CD4-positive, CD25-positive, alpha-beta regulatory T cell (primary cell): ENCODE data around the gene ITGB5. TPM values are rescaled to one million over a fixed set of nuclear protein-coding genes. Genes with fewer than 3 reads are reported as not detected.

Experiments used
- ATAC-seq, 2 donors: fragments of 150-1000 bp; cut with Tn5 transposase; one replicate each; pipeline ENCODE4 v1.10.0; 2021; ENCODE audit warnings: low read depth in 2 of 2, moderate number of reproducible peaks in 2 of 2, moderate library complexity in 1 of 2
- DNase-seq, 3 donors: peaks; one replicate each; pipeline versions ENCODE4 v3.0.0 to v3.0.0-alpha.2; 2012 to 2022; ENCODE audit warnings: mixed read lengths in 1 of 3
- H3K27ac ChIP-seq: one replicate; pipeline ENCODE4 v1.7.0; 2013; ENCODE audit warnings: mild to moderate bottlenecking, low read length; ENCODE audit not compliant: insufficient read depth, poor library complexity, severe bottlenecking
- H3K27me3 ChIP-seq: one replicate; pipeline ENCODE4 v1.7.0; 2013; ENCODE audit warnings: low read length; ENCODE audit not compliant: control insufficient read depth, insufficient read depth
- H3K36me3 ChIP-seq: one replicate; pipeline ENCODE4 v1.7.0; 2013; ENCODE audit warnings: mild to moderate bottlenecking, low read length, moderate library complexity; ENCODE audit not compliant: control insufficient read depth, insufficient read depth
- H3K4me1 ChIP-seq: 2 replicates; pipeline ENCODE4 v1.7.0; 2013; ENCODE audit warnings: mild to moderate bottlenecking, low read length; ENCODE audit not compliant: insufficient read depth, control insufficient read depth, poor library complexity, severe bottlenecking
- H3K4me3 ChIP-seq: one replicate; pipeline ENCODE4 v1.7.0; 2013; ENCODE audit warnings: low read depth, mild to moderate bottlenecking, low read length, moderate library complexity
- H3K9me3 ChIP-seq, 2 experiments: 1 replicate in 1 of 2; 2 replicates in 1 of 2; pipeline ENCODE4 v1.7.0; 2013; ENCODE audit warnings: low read length in 2 of 2, mild to moderate bottlenecking in 1 of 2, moderate library complexity in 1 of 2; ENCODE audit not compliant: control insufficient read depth in 2 of 2
- H3K27ac Mint-ChIP-seq, 3 donors: one replicate each; pipeline ENCODE4 v1.8.0; 2020 to 2022; ENCODE audit warnings: mild to moderate bottlenecking in 3 of 3, mixed read lengths in 3 of 3, moderate library complexity in 2 of 3
- H3K27me3 Mint-ChIP-seq: one replicate; pipeline ENCODE4 v1.8.0; 2022; ENCODE audit warnings: mild to moderate bottlenecking, mixed read lengths
- H3K36me3 Mint-ChIP-seq: one replicate; pipeline ENCODE4 v1.8.0; 2020; ENCODE audit warnings: mixed read lengths
- H3K4me1 Mint-ChIP-seq, 4 donors: one replicate each; pipeline ENCODE4 v1.8.0; 2020 to 2022; ENCODE audit warnings: mixed read lengths in 4 of 4, mild to moderate bottlenecking in 1 of 4
- H3K4me3 Mint-ChIP-seq, 4 donors: one replicate each; pipeline ENCODE4 v1.8.0; 2020 to 2022; ENCODE audit warnings: mild to moderate bottlenecking in 4 of 4, mixed read lengths in 4 of 4, moderate library complexity in 3 of 4
- H3K9me3 Mint-ChIP-seq, 7 donors: one replicate each; pipeline ENCODE4 v1.8.0; 2020 to 2022; ENCODE audit warnings: mixed read lengths in 7 of 7, mild to moderate bottlenecking in 3 of 7, moderate library complexity in 2 of 7
- polyA plus RNA-seq, 4 donors: library from polyadenylated mRNA; unstranded; fragments of 300-500 nt; fragmentation: Illumina TruSeq; gene quantifications; one replicate each; pipeline ENCODE4 v1.2.3, GENCODE V29; 2021
- total RNA-seq: library from RNA; stranded (reverse); gene quantifications from one replicate; pipeline ENCODE4 v1.2.3, GENCODE V29; 2022

Gene ITGB5
- total and polyA plus RNA-seq, 5 donors from 2014 or later = 0.15 to 4.5 (median 0.20) TPM; not detected in 1

DNA sequence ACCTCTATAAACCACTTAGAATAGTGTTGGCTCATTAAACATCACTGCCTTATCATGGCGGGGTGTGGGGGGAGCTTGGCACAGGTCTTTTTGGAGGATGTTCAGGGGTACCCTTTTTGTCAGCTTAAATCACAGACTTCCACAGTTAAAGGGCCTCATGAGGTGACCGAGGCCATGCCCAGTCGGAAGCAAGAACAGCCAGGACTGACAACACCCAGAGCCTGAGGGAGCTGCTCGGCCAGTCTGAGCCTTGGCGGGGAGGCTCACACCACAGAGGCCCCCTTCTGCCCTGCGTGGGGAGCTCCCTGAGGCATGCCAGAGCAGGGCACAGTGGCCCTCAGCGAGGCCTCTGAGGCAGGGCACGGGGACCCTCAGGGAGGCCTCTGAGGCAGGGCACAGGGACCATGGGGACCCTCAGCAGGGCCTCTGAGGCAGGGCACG, 107.4 kb downstream of the ITGB5 start:
- Mint-ChIP-seq H3K27ac (no peak overlapping the region), H3K9me3 (no peaks in the 10 kb centered on the region), H3K4me1 (peaks cover 0 to 6% (median 2%) of the 10 kb centered on the region in 4 donors), H3K4me3 (peak overlapping the region in 1 of 4 donors; percentile 24), H3K36me3 (no peaks in the 10 kb centered on the region), H3K27me3 (peaks cover 4% of the 10 kb centered on the region)
- H3K4me1 ChIP-seq = no peaks in the 10 kb centered on the region
- no peaks in the 10 kb centered on the region for H3K36me3 ChIP-seq
- H3K27me3 ChIP-seq = no peaks in the 10 kb centered on the region
- H3K4me3 ChIP-seq = no peak overlapping the region
- H3K27ac ChIP-seq = no peak overlapping the region
- DNase-seq (no peak), ATAC-seq (no peak)
- no peaks in the 10 kb centered on the region for H3K9me3 ChIP-seq

- no peak overlapping the region for H3K4me3 ChIP-seq
- DNase-seq = no peak
- H3K9me3 ChIP-seq = no peaks in the 10 kb centered on the region
- H3K36me3 ChIP-seq = no peaks in the 10 kb centered on the region
- Mint-ChIP-seq H3K36me3 (no peaks in the 10 kb centered on the region), H3K27me3 (peaks cover 4% of the 10 kb centered on the region), H3K4me3 (no peak overlapping the region), H3K9me3 (no peaks in the 10 kb centered on the region), H3K27ac (no peak overlapping the region), H3K4me1 (peaks cover 0 to 6% (median 2%) of the 10 kb centered on the region in 4 donors)
- no peak overlapping the region for H3K27ac ChIP-seq
- ATAC-seq = no peak
- H3K4me1 ChIP-seq = no peaks in the 10 kb centered on the region
- no peaks in the 10 kb centered on the region for H3K27me3 ChIP-seq
These were observed 108.0 kb downstream of the ITGB5 start for GRCh38 chr3:124779116-124779515.

DNA sequence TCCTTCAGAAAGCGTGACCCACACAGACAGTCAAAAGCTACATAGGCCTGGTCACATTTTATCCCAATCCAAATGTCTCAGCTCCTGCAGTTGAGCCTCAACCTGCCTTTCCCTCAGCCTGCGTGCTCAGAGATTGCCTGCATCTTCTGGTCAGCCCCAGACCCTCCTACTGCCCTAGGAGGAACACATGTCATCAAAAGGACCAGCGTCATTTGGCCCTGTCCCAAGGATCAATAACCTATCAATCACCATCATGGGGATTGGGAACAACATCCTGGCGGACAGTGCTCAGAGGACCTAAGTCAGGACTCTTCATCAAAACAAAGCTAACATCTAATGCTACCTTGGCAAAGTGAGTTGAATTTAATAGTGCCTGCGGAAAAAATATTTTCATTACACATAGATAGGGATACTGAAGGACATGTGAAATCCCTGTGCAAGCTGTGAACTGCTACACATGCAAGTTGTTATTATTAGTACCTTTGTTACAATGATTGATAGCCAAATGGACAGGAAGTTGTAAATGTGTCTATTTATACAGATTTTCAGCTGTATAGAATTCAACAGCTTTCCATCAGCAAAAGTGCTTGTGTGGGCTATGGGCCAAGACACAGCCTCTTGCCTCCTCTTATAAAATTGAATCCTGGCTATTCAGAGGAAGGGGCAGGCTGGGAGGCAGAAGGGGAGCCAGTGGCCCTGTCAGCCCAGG, 109.2 kb downstream of the ITGB5 start:
- no peak for ATAC-seq
- Histone ChIP-seq H3K27me3 (no peaks in the 10 kb centered on the region), H3K9me3 (no peaks in the 10 kb centered on the region), H3K36me3 (no peaks in the 10 kb centered on the region), H3K4me3 (no peak overlapping the region), H3K27ac (no peak overlapping the region), H3K4me1 (no peaks in the 10 kb centered on the region)
- Mint-ChIP-seq H3K9me3 (no peaks in the 10 kb centered on the region), H3K27me3 (peaks cover 4% of the 10 kb centered on the region), H3K36me3 (no peaks in the 10 kb centered on the region), H3K4me1 (peaks cover 0 to 6% (median 2%) of the 10 kb centered on the region in 4 donors), H3K27ac (peak overlapping the region in 1 of 3 donors; percentile 56), H3K4me3 (no peak overlapping the region)
- no peak for DNase-seq

DNA sequence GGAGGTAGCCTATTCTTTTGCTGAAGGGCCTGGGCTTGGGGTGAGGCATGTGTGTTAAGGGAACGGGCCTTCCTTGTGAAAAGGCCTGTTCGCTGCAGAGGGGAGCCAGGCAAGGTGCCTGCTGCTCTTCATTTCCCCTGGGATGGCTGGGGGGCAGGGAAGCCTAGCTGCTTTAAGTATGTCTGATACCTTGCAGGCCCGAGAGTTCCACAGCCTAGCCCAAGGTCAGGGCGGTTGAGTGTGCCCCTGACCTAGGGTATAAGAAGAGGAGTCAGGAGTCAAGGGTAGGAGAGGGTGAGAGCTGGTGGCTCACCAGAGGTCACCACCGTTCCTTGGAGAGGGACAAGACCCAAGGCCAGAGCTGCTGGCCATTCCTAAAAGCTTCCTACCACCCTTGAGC, 110.3 kb downstream of the ITGB5 start:
- H3K27ac ChIP-seq = no peak overlapping the region
- Mint-ChIP-seq H3K9me3 (no peaks in the 10 kb centered on the region), H3K27ac (no peak overlapping the region), H3K27me3 (peaks cover 7% of the 10 kb centered on the region), H3K4me3 (no peak overlapping the region), H3K4me1 (peaks cover 0 to 6% (median 2%) of the 10 kb centered on the region in 4 donors), H3K36me3 (no peaks in the 10 kb centered on the region)
- DNase-seq = no peak
- H3K9me3 ChIP-seq = no peaks in the 10 kb centered on the region
- no peaks in the 10 kb centered on the region for H3K36me3 ChIP-seq
- no peak for ATAC-seq
- no peaks in the 10 kb centered on the region for H3K4me1 ChIP-seq
- no peak overlapping the region for H3K4me3 ChIP-seq
- no peaks in the 10 kb centered on the region for H3K27me3 ChIP-seq

- Mint-ChIP-seq H3K4me3 (no peak overlapping the region), H3K4me1 (peaks cover 0 to 6% (median 2%) of the 10 kb centered on the region in 4 donors), H3K27ac (no peak overlapping the region), H3K9me3 (no peaks in the 10 kb centered on the region), H3K36me3 (no peaks in the 10 kb centered on the region), H3K27me3 (peaks cover 14% of the 10 kb centered on the region)
- Histone ChIP-seq H3K27me3 (no peaks in the 10 kb centered on the region), H3K27ac (no peak overlapping the region), H3K36me3 (no peaks in the 10 kb centered on the region), H3K9me3 (no peaks in the 10 kb centered on the region), H3K4me1 (no peaks in the 10 kb centered on the region), H3K4me3 (no peak overlapping the region)
- ATAC-seq = no peak
- DNase-seq = no peak
These were observed 111.3 kb downstream of the ITGB5 start for GRCh38 chr3:124775877-124776276.

GRCh38 chr3:124774841-124775402, 112.2 kb downstream of the ITGB5 start:
- H3K27ac ChIP-seq = no peak overlapping the region
- H3K9me3 ChIP-seq = no peaks in the 10 kb centered on the region
- H3K27me3 ChIP-seq = no peaks in the 10 kb centered on the region
- Mint-ChIP-seq H3K36me3 (no peaks in the 10 kb centered on the region), H3K9me3 (no peaks in the 10 kb centered on the region), H3K27ac (no peak overlapping the region), H3K27me3 (peaks cover 14% of the 10 kb centered on the region), H3K4me3 (no peak overlapping the region), H3K4me1 (no peaks in the 10 kb centered on the region)
- H3K36me3 ChIP-seq = no peaks in the 10 kb centered on the region
- DNase-seq = no peak
- no peaks in the 10 kb centered on the region for H3K4me1 ChIP-seq
- ATAC-seq = no peak
- no peak overlapping the region for H3K4me3 ChIP-seq

DNA sequence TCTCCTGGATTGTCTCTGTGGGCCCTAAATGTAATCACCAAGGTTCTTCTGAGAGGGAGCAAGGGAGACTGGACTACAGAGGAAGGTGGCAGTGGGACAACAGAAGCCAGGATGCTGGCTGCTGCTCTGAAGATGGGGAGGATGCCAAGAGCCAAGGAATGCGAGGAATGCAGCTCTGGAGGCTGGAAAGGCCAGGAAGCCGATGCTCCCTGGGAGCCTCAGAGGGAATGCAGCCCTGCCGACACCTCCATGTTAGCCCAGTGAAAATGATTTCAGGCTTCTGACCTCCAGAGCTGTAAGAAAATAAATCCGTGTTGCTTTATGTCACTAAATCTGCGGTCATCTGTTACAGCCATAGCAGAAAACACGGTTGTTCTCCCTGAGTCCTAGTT, 112.8 kb downstream of the ITGB5 start:
- Histone ChIP-seq H3K9me3 (no peaks in the 10 kb centered on the region), H3K4me1 (no peaks in the 10 kb centered on the region), H3K27ac (no peak overlapping the region), H3K36me3 (no peaks in the 10 kb centered on the region), H3K27me3 (no peaks in the 10 kb centered on the region), H3K4me3 (no peak overlapping the region)
- H3K4me3 Mint-ChIP-seq = no peak overlapping the region
- DNase-seq (no peak), ATAC-seq (no peak)
- H3K36me3 Mint-ChIP-seq = no peaks in the 10 kb centered on the region
- H3K4me1 Mint-ChIP-seq = no peaks in the 10 kb centered on the region
- H3K9me3 Mint-ChIP-seq = no peaks in the 10 kb centered on the region
- no peak overlapping the region for H3K27ac Mint-ChIP-seq
- H3K27me3 Mint-ChIP-seq = peaks cover 14% of the 10 kb centered on the region
